Psoas muscle (tissue), 8 donors: Measurements from ENCODE around the gene RAB3GAP2. TPM values are rescaled to one million over a fixed set of nuclear protein-coding genes. Genes with fewer than 3 reads are reported as not detected.
"Not testable (repeated sequence)": the region's sequence is repeated elsewhere in the genome, so short reads cannot be mapped to it uniquely, and the experiment has no call there.

Experiments used
- ATAC-seq, 4 donors: fragments of 200-7000 bp; cut with Tn5 transposase; one replicate each; pipeline ENCODE4 v1.9.1; 2020; ENCODE audit warnings: moderate library complexity in 3 of 4, mild to moderate bottlenecking in 2 of 4
- DNase-seq, 2 donors: peaks; one replicate each; pipeline ENCODE4 v3.0.0-alpha.2; 2020
- H3K27ac ChIP-seq: fragments of 200-600 bp; one replicate; pipeline ENCODE4 v1.8.0; 2022
- H3K27me3 ChIP-seq, 3 donors: fragments of 200-600 bp in 1 of 3; one replicate each; pipeline versions ENCODE4 v1.6.1 to v1.8.0; 2013 to 2022; ENCODE audit warnings: low read length in 2 of 3, mild to moderate bottlenecking in 2 of 3, moderate library complexity in 1 of 3; ENCODE audit not compliant: insufficient read depth in 3 of 3
- H3K36me3 ChIP-seq, 2 donors: fragments of 200-600 bp in 1 of 2; one replicate each; pipeline versions ENCODE4 v1.6.1 to v1.8.0; 2013 to 2022; ENCODE audit warnings: low read depth in 1 of 2, mild to moderate bottlenecking in 1 of 2, moderate library complexity in 1 of 2; ENCODE audit not compliant: insufficient read depth in 1 of 2
- H3K4me1 ChIP-seq: fragments of 200-600 bp; one replicate; pipeline ENCODE4 v1.8.0; 2022
- H3K4me3 ChIP-seq: fragments of 200-600 bp; one replicate; pipeline ENCODE4 v1.8.0; 2022; ENCODE audit warnings: mild to moderate bottlenecking
- H3K9me3 ChIP-seq: fragments of 200-600 bp; one replicate; pipeline ENCODE4 v1.8.0; 2022
- WGBS, 3 donors: extraction: QIAGEN DNeasy Blood & Tissue Kit; methylation state at CpG; one replicate each; pipeline versions ENCODE4 v1.1.6 to v1.1.7; 2013; 5-methylcytosine and 5-hydroxymethylcytosine counted together
- intact Hi-C, 2 donors: fragments of 100-400 bp; cut with DNase I; formaldehyde crosslinking; loops; one replicate each; pipeline versions ENCODE4 v1.11.0 to v1.14.2; 2022
- polyA plus RNA-seq, 3 donors: library from polyadenylated mRNA; stranded (reverse); fragments of 200-250 nt; gene quantifications; one replicate each; pipeline ENCODE4 v1.2.3, GENCODE V29; 2013
- total RNA-seq, 4 donors: library from RNA; stranded (reverse); fragmentation: NEBNext Ultra II Directional in 2 of 4; extraction: Animal tissue kit (Norgen Biotek cat#: 25700) in 2 of 4; gene quantifications; one replicate each; pipeline versions ENCODE4 v1.2.1 to v1.2.4, GENCODE V29; 2021 to 2023
- TF ChIP-seq, protein P1 (sequence below): fragments of 200-600 bp; IDR thresholded peaks from one replicate; pipeline ENCODE4 v1.8.0; 2022; ENCODE audit warnings: antibody characterized with exemption
- donor health status: healthy with polysubstance abuse.
- donor health status: DM: no; HTN: no; CAD: no; lungs with moderate emphysema.
- donor health status: Bipolar disorder and iron deficiency.
- donor health status: healthy.
- donor health status: DM: yes; HTN: yes; CAD: no.
- donor health status: DM: no; HTN: no; CAD: no.
- donor health status: DM: no; HTN: no; CAD: no.
- donor health status: DM: yes; HTN: yes; CAD: no.

Gene RAB3GAP2
- total and polyA plus RNA-seq, 7 donors = 5.8 to 28.6 (median 18.6) TPM

DNA sequence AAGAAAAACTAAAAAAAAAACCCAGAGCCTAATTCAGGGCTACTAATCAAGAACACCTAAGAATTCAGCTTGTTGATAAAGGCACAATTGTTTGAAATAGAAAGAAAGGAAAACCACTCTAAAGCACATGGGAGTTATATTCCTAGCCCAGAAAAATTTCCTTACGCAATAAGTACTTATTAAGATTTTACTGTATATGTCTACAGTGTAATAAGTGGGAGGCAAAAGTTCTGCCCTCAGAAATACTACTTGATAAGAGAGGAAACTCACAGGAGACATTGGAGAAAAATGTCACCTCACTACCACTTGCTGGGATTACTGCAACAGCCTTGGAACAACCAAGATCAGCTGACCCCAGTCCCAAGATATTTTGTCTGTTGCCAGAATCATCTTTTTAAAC, 112.2 kb downstream of the RAB3GAP2 start:
- Histone ChIP-seq H3K36me3 (peaks cover 4 to 91% of the 10 kb centered on the region in 2 donors), H3K27ac (no peak overlapping the region), H3K4me1 (no peaks in the 10 kb centered on the region), H3K9me3 (no peaks in the 10 kb centered on the region), H3K4me3 (no peak overlapping the region), H3K27me3 (no peaks in the 10 kb centered on the region)
- TF ChIP-seq, protein P1, sequence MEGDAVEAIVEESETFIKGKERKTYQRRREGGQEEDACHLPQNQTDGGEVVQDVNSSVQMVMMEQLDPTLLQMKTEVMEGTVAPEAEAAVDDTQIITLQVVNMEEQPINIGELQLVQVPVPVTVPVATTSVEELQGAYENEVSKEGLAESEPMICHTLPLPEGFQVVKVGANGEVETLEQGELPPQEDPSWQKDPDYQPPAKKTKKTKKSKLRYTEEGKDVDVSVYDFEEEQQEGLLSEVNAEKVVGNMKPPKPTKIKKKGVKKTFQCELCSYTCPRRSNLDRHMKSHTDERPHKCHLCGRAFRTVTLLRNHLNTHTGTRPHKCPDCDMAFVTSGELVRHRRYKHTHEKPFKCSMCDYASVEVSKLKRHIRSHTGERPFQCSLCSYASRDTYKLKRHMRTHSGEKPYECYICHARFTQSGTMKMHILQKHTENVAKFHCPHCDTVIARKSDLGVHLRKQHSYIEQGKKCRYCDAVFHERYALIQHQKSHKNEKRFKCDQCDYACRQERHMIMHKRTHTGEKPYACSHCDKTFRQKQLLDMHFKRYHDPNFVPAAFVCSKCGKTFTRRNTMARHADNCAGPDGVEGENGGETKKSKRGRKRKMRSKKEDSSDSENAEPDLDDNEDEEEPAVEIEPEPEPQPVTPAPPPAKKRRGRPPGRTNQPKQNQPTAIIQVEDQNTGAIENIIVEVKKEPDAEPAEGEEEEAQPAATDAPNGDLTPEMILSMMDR = no peak
- intact Hi-C loops = no loop called here
- ATAC-seq = no peak
- no peak for DNase-seq
- WGBS, 3 donors = 90 to 100% (median 96%) methylated on average over 1 of the region's 1 CpG

DNA sequence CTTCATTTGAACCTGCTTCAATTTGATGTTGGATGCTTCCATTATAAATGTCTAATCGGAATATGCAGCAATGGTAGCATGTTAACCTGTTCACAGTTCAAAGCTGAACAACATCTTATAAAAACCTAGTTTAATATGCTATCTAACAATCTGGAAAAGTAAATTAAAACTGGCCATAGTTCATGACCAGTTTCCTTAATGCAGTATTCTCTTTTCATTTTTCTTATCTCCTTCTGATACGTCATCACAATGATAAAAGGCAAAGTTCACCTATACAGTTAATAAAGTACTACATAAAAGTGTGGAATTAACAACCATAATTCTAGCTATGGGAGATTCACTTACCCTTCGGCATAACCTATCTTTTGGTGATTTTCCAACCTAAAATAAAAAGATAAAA, 113.2 kb downstream of the RAB3GAP2 start:
- no peak overlapping the region for H3K4me3 ChIP-seq
- no peaks in the 10 kb centered on the region for H3K27me3 ChIP-seq
- DNase-seq = no peak
- H3K27ac ChIP-seq = no peak overlapping the region
- whole genome bisulfite sequencing, 3 donors = 96 to 98% (median 98%) methylated on average over 3 of the region's 3 CpGs
- H3K4me1 ChIP-seq = no peaks in the 10 kb centered on the region
- H3K9me3 ChIP-seq = no peaks in the 10 kb centered on the region
- TF ChIP-seq, protein P1 = no peak
- H3K36me3 ChIP-seq = peaks cover 6 to 88% of the 10 kb centered on the region in 2 donors
- intact Hi-C loops = no loop called here
- no peak for ATAC-seq

DNA sequence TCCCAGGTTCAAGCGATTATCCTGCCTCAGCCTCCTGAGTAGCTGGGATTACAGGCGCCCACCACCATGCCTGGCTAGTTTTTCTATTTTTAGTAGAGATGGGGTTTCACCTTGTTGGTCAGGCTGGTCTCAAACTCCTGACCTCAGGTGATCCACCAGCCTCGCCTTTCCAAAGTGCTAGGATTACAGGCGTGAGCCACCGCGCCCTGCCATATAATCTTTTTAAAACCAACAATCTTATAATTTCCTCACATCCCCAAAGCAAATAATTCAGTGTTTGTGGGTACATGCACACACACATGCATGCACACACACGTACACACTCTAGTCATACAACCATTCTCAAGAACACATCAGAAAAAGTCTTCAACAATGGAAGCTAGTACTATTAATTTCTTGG, 113.7 kb downstream of the RAB3GAP2 start:
- H3K27me3 ChIP-seq, H3K4me3 ChIP-seq, H3K9me3 ChIP-seq, H3K27ac ChIP-seq, H3K4me1 ChIP-seq, DNase-seq, intact Hi-C loops, ATAC-seq: not testable (repeated sequence)
- 95 to 99% (median 95%) methylated on average over 7 of the region's 7 CpGs for WGBS, 3 donors
- H3K36me3 ChIP-seq = peaks cover 6 to 90% of the 10 kb centered on the region in 2 donors

DNA sequence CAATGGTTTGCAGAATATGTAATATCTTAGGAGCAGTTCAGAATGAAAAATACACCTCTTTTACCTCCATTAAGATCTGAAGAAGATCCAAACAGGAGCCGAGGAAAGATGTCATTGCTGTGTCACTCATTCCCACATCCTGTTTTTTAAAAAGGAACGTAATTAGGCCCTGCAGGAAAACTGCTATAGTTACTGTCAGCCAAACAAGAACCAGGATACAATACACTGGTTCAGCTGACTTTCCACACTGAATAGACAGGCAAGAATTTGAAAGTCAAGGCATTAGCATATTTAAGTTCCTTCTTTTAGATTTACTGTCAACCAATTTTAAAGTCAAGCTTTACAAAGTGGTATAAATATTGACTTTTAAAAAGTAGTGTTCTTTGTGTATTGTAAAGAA, 114.5 kb downstream of the RAB3GAP2 start:
- ATAC-seq (no peak), DNase-seq (no peak)
- intact Hi-C loops = no loop called here

DNA sequence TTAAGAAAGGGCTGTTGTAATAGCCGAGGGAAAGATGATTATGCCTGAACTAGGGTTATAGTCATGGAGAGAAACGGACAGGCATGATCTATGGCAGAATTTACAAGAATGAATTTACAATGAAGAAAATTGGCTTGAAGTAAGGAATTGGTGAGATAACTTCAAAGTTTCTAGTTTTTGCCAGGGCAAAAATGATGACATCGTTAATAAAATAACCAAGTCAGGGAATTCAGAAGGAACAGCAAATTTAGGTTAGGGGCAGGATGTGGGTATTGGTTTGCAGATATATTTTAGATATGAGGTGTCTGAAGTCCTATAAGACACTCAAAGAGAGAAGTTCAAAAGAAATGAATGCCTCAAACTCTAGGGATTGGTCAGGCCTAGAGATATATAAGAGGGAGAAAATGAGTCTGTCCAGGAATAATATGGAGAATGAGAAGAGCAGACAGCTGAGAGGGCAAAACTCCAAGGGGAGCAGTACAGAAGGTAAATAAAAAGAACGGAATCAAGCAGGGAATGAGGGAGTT, 115.6 kb downstream of the RAB3GAP2 start:
- ATAC-seq (no peak), DNase-seq (no peak)
- no peaks in the 10 kb centered on the region for H3K27me3 ChIP-seq
- H3K4me1 ChIP-seq = no peaks in the 10 kb centered on the region
- intact Hi-C loops = no loop called here
- 96 to 98% (median 97%) methylated on average over 4 of the region's 4 CpGs for WGBS, 3 donors
- no peak overlapping the region for H3K27ac ChIP-seq
- no peaks in the 10 kb centered on the region for H3K9me3 ChIP-seq
- H3K4me3 ChIP-seq = no peak overlapping the region
- H3K36me3 ChIP-seq = peaks cover 10 to 94% of the 10 kb centered on the region in 2 donors
- TF ChIP-seq, protein P1 = no peak

More for the DNA sequence above, 114.5 kb downstream of the RAB3GAP2 start:
- 77 to 81% (median 78%) methylated on average over 2 of the region's 2 CpGs for WGBS, 3 donors
- Histone ChIP-seq H3K9me3 (no peaks in the 10 kb centered on the region), H3K27ac (no peak overlapping the region), H3K27me3 (no peaks in the 10 kb centered on the region), H3K4me1 (no peaks in the 10 kb centered on the region), H3K4me3 (no peak overlapping the region), H3K36me3 (peaks cover 10 to 92% of the 10 kb centered on the region in 2 donors)
- TF ChIP-seq, protein P1 = no peak
